Measurements from ENCODE around the gene CACNG7.

The CACNG7 gene

DNA sequence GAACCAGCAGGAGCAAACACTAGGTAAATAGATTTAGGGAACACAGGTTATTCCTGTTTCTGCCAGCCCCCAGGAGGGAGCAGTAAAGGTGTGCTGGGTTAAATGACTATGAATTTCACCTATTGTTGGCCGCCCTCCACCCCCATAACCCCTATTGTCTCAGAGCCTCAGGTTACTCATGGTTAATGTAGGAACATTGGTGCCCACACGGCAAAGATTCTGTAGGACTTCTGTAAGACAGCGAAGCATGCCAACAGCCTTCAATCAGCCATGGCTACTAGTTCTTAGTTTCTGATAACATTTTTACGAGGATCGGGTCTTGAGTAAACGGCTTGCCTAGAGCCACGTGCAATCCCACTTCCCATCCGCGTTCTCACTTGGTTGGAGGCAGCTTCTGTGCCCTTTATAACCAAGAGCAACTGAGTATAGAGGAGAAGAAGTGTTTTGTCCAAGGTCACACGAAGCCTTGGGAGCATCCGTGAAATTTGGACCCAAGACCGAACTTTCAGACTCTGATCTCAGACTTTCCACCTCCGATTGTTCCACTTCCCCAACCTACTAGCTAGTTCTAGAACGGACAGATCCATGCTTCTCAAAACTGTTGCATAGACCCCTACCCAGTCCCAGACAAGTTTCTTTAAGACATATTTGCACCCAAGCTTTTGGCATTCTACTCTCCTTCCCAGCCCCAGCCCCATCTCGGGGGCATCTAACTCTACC lies 48.5 kb downstream of the CACNG7 start:
- no peak for DNase-seq

DNA sequence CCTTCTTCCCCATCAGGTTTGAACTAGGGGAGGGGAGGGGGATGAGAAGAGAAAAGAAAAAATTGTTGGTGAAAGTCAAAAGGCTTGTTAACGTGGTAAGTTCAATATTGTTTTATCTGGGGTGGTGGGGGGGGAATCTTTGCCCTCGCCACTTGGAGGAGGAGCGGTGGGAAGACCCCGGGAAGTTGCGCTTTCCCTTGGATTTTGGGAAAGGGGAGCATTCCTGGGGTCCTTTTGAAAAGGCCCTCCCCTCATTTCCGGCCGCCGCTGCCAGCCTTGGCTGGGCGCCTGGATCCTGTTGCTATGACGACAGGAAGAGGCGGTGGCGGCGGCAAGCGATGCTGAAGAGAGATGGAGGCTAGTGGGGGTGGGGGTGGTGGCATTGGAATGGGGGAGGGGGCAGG lies 49.1 kb downstream of the CACNG7 start:
- no peak for DNase-seq

DNA sequence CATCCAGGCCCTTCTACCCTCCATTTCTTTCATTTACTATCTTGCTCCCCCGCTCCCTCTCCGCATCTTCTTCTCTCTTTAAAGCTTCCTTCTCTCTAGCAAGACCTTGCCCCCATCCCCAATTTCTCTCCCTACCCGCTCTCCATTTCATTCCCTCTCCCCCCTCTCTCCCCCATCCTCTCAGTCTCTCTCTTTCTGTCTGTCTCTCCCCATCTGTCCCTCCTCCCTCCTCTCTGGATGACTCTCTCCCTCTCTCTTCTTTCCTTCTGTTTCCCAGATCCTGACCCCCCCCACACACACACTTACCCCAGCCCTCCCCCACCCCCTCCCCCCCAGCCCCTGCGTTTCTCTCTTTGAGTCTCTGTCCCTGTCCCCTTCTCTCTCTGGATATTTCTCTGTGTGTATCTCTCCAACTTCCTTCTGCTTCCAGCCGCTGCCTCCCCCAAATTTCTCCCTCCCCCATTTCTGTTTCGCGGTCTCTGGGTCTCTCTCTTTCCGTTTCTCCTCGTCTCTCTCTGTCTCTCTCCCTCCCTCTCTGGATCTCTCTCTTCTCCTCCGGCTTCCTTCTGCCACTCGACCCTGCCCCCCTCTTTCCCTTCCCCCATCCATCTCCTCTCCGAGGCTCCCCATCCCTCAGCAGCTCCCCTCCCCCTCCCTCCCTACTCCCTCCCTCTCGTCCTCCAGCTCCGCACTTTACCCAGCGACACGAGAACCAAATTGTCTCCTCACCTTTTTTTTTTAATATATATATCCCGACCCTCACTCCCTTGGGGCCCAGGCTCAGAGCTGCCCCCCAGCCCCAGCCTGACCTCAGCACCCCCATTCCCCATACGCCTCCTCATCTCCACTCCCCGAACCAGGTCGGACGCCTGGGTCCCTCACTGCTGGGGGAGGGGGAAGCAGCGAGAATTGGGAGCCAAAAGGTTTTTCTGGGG lies 50.0 kb downstream of the CACNG7 start:
- DNase-seq: no peak

DNA sequence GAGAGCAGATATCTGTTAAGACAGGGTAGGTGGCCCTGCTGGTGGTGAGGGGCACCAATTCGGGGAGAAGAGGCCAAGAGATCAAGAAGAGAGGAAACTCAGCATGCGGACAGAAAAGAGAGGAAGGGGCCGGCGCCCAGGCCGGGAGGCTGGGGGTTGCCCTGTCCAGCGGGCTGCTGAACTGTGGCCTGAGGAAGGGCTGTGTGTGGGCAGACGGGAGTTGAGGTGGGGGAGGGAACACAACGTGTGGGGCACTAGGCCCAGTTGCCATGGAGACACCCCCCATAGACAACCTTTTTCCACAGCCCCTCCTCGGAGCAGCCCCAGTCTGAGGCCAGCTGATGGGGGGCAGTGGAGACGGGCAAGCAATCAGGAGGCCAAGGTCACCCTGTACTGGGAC lies 51.1 kb downstream of the CACNG7 start:
- no peak for DNase-seq

DNA sequence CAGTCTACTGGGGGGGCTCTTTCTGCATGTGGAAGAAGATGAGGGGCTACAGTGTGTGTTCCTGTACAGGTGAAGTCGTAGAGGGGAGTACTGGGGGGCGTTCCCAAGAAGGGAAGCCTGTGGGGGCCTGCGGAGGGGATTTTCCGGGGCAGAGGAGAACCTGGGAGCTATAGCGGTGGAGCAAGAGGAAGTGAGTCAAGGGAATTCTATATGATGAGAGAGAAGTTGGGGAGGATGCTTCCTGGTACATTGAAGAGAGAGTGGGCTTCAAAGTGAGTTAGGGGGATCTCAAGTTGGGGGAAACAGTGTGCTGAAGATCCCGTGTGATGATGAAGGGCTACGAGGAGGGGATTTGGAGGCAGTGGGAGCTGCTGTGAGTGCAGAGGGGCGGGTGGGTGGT lies 51.8 kb downstream of the CACNG7 start:
- no peak for DNase-seq

DNA sequence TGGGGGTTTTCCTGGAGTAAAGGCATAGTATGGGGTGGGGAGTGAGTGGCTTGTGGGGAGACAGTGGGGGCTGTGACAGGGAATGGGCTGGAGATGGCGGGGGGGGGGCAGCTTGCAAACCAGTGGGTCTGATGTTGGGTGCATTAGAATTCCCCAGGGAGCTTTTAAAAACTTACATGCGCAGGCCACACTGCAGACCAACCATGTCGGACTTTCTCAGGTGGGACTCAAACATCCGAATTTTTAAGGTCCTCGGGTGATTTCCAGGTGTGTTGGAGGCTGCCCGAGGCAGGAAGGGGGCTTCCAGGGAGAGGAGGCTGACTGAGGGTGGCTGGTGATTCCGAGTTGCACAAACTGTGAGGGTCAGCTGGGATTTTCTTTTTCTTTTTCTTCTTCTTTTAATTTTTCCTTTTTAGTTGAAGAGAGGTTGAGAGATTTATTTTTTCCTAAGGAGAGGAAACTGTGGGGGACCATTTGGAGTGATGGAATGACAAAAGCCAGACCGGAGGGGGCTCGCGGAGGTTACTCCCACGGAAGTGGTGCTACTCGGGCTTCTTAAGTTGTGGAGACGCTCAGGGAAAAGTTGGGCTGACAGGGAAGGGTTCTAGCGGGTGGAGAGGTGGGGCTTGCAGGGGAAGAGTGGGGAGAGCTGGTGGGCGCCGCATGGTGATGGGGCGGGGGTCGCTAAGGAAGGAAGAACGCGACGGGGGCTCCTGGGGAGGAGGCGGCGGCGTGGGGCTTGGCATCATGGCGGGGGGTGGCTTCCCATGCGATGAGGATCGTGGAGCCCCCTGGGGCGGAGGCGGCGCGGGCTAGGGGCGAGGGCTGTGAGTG lies 52.7 kb downstream of the CACNG7 start:
- DNase-seq: no peak

DNA sequence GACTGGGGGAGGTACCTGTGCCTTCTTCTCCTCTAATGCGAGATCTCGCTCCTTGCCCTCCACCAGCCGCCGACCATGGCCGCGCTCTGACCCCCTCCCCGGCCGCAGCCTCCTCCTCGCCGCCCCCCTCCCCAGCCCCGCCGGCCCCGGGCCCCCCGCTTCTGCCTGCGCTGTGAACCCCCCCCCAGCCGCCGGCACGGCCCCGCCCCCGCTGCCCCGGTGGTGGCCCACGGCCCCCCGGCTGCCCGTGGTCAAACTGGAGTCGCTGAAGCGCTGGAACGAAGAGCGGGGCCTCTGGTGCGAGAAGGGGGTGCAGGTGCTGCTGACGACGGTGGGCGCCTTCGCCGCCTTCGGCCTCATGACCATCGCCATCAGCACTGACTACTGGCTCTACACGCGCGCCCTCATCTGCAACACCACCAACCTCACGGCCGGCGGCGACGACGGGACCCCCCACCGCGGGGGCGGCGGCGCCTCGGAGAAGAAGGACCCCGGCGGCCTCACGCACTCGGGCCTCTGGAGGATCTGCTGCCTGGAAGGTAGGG lies 53.9 kb downstream of the CACNG7 start, which contains the start of gene CACNG8:
TSS of gene CACNG8 (plus strand) at position 51 of the 545 bp plus-strand sequence.
- no peak for DNase-seq

DNA sequence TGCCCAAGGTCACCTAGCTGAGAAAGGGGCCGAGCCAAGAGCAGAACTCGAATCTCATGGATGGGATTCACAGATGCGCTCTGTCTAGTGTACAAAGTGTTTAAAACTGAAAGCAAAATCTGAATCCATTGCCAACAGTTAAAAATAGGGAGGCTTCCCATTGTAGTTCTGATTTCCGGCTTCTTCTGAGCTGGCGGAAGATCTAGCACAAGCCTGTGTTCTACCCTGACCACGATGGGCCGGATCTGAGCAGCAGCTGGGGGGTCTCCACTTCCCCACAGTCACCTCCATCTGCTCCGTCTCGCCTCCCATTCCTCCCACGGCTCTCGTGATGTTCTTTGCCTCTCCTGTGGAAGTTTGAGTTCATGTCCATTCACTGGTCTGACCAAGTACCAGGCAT lies 56.0 kb downstream of the CACNG7 start:
- no peak for DNase-seq

DNA sequence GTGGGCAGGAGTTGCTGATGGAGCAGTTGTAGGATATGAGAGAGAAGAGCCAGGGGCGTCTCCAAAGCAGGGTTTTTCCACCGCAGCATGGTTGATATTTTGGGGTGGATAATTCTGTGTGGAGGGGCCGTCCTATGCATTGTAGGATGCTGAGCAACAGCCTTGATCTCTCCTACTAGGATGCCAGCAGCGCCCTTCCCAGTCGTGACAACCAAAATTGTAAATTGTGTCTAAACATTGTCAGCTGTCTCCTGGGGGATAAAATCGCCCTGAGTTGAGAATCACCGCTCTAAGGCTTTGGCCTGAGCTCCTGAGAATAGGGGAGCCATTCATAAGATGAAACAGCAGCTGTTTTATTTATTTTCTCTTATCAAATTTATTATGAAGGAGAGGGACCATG lies 57.9 kb downstream of the CACNG7 start:
- no peak for DNase-seq

DNA sequence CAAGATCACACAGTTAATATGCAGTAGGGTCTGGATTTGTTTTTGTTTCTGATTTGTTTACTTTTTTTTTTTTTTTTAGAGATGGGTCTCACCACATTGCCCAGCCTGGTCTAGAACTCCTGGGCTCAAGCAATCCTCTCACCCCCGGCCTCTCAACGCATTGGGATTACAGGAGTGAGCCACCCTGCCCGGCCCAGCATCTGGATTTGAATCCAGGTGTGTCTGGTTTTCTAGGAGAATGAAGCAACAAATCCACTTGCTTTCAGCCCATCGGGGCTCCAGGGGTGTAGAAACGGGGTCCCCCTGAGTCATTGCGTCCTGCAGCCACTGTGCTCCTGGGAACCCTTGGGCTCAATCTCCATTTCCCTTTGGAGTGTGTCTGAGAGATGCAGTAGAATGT lies 60.3 kb downstream of the CACNG7 start:
- DNase-seq: no peak

DNA sequence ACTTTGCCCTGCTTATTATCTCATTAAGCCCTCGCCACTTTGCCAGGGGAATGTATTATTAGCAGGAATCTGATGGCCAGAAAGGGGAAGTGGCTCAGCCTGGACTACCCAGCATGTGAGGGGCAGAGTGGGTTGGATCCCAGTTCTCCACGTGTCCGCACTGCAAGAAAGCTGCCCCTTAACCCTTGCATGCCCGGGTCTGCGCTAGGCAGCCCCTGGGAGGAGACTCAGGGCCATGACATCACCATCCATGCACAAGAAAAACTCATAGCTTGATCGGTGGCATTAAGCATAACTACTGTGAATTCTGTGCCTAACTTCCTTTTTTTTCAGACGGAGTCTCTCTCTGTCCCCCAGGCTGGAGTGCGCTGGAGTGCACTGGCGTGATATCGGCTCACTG lies 62.6 kb downstream of the CACNG7 start:
- no peak for DNase-seq

DNA sequence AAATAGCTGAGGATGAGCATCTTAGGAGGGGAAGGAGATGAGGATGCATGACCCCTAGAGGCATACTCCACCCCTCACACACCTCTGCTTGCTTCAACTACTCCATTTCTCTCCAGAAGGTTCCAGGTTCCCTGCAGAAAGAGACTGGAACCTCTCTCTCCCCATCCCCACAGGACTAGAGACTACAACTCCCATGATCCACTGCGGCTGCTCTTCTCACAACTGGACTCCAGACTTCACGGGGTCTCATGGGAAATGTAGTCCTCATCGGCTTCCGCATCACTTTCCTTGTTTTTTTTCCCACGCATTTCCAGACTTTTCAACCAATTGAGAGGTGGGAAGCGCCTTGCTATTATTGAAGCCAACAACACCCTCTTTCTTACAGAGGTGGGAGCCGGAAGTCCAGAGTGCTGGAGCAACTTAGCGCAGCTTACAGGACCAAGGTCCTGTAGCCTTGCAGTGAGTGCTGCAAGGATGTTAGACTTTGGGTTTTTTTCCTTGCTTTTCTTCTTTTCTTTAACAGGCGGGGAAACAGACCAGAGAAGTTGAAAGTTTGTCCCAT lies 68.4 kb downstream of the CACNG7 start:
- peak; percentile 79 to 93 for DNase-seq

DNA sequence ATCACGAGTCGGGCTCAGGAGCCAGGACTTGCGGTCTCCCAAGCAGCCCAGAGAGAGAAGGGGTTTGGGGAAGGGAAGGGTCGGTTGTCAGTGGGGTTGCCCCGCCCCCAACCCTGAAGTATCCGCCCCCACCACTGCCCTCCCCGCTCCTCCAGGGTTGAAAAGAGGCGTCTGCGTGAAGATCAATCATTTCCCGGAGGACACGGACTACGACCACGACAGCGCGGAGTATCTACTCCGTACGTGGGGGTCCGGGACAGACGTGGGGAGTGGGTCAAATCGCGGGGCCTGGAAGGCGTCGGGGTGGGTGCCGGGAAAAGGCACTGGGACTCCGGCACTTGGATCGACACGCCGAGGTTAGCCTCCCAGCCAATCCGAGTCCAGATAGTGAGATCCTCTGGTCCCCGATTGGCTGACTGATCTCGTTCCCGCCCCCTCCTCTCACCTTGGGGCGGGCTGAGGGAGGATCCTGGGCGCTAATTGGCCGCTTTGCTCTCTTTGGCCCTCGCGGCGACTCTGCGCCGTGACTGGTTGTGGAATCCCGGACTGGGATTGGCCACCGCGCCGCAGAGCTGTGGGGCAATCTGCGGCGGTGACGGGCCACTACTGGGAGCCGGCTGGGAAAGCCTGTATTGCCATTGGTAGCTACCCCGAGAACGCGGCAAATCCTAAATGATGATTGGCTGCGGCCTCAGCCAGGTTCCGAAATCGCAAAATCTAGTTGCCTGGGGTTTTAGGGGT lies 69.1 kb downstream of the CACNG7 start:
- DNase-seq: peak; percentile 29 to 94

DNA sequence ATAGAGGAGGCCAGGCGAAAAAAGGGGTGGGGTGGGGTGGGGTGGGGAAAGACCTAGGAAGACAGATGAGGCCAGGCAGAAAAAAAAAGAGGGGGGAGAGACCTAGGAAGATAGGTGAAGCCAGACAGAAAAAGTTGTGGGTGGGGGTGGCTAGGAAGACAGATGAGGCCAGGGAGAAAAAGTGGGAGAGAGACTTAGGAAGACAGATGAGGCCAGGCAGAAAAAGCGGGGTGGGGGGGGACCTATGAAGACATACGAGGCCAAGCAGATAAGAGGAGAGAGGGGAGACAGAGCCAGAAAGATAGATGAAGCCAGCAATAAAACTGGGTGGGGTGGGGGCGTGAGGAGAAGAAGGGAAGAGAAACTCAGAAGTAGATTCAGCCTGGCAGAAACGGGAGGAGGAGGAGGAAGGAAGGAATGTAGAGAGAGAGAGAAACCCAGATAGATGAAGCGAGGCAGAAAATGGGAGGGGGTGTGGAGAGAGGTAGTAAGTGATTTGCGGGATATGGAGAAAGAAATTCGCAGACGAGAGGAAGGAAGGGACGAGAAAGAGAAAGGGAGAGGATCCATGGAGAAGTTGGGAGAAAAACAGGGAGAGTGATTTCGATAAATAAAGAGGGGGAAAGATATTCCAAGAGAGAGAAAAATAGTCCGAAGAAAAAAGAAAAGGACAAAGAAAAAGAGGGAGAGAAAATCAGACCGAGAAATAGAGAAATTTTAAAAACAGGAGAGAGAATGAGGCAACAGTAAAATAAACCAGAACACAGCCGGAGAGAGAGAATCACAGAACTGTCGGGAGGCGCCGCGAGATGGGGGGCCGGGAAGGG lies 70.1 kb downstream of the CACNG7 start:
- DNase-seq: no peak

DNA sequence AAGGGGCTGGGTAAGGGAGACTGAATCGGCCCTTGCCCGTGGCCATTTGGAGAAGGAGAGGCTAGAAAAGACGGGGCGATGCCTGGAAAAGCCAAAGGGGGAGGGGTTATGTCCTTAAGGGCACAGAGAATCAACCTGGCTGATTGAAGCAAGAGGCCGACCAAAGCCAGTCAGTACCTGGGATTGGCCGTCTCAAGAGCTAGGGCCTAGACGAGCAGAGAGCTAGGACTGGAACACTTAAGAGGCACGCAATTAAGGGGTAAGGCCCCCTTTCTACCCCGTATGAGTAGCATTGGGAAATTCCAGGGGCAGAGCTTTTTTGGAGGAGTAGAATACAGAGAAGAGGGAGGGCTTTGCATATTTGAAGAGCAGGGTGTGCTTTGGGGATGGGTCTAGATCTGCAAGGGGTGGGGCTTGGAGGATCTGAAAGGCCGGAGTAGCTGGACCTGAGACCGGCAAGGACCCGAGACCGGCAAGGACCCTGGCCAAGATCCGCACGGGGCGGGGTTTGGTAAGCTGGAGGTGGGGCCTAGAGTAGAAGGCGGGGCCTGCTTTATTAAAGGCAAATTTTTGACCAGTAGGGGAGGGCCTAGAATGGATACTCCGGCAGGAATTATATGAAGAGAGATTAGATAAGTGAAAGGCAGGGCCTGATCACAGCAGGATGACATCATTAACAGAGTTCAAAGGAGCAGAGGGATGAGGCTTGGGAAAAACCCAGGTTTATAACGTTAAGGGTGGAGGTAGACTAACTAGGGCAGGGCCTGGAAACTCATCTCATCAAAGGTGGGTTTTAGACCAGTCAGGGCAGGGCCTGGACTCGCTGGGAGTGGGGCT lies 71.7 kb downstream of the CACNG7 start:
- DNase-seq: peak in 1 of 2 experiments; percentile 46

DNA sequence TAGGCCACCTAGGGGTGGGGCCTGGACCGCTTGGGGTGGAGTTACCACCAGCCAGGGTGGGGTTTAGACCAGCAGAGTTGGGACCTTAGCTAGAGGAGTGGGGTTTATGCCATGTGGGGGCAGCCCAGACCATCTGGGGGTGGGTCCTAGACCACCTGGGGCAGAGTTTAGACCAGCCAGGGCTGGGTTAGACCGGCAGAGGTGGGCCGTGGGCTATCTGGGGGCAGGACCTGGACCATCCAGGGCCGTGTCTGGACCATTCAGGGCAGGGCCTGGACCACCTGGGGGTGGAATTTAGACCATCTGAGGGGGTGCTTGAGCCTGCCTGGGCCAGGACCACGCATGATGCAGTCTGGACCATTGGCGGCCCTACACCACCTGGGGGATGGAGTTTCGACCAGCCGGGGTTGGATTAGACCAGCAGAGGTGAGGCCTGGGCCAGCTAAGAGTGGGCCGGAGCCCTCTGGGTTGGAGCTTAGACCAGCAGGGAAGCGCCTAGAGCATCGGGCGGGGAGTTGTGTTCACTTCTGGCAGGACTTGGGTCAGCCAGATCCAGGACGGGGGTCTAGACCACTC lies 72.4 kb downstream of the CACNG7 start:
- DNase-seq: no peak

DNA sequence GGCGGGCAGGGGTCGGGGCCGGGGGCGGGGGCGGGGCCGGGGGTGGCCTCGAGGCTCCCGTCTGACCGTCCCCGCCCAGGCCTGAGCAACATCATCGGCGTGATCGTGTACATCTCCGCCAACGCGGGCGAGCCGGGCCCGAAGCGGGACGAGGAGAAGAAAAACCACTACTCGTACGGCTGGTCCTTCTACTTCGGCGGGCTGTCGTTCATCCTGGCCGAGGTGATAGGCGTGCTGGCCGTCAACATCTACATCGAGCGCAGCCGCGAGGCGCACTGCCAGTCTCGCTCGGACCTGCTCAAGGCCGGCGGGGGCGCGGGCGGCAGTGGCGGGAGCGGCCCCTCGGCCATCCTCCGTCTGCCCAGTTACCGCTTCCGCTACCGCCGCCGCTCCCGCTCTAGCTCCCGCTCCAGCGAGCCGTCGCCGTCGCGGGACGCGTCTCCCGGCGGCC lies 72.9 kb downstream of the CACNG7 start:
- no peak for DNase-seq

DNA sequence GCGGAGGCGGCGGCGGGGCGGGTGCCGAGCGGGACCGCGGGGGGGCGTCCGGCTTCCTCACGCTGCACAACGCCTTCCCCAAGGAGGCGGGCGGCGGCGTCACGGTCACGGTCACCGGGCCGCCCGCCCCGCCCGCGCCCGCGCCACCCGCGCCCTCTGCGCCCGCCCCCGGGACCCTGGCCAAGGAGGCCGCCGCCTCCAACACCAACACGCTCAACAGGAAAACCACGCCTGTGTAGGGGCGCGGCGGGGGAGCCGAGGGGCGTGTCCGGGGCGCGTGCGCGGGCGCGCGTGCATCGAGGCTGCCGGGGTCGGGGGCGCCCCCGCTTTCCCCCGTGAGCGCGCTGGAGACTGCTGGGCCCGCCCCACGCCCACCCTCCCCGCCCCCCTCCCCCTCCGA lies 73.5 kb downstream of the CACNG7 start:
- DNase-seq: peak; percentile 16 to 57
